DOHH2 (cell line): ENCODE measurements around the gene TMEM147.

Experiments used
- EZH2phosphoT487 ChIP-seq: fragments of 200-600 bp; sonication (generic); IDR thresholded peaks from 2 replicates; pipeline ENCODE4 v1.6.1; 2017; ENCODE audit warnings: borderline replicate concordance, mild to moderate bottlenecking, antibody characterized with exemption, low read length, moderate library complexity, mixed read lengths
- TF ChIP-seq, protein P1 (sequence below): fragments of 200-600 bp; sonication (generic); IDR thresholded peaks from one replicate; pipeline ENCODE4 v1.5.1; 2014; ENCODE audit warnings: antibody characterized with exemption, mild to moderate bottlenecking, low read depth, low read length; ENCODE audit not compliant: poor library complexity, severe bottlenecking

DNA sequence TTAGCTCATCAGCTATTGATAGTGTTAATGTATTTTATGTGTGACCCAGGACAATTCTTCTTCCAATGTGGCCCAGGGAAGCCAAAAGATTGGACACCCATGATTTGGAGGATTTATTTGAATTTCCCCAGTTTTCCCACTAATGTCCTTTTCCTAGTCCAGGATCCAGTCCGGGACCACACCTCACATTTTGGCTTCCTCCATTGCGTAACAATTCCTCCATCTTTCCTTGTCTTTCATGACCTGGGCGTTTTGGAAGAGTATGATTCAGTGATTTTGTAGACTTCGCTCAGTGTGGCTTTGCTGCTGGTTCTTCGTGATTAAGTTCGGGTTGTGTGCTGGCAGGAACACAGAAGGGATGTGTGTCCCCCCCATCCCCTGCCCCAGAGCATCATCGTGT is 21.3 kb downstream of the TMEM147 start:
- TF ChIP-seq, protein P1, sequence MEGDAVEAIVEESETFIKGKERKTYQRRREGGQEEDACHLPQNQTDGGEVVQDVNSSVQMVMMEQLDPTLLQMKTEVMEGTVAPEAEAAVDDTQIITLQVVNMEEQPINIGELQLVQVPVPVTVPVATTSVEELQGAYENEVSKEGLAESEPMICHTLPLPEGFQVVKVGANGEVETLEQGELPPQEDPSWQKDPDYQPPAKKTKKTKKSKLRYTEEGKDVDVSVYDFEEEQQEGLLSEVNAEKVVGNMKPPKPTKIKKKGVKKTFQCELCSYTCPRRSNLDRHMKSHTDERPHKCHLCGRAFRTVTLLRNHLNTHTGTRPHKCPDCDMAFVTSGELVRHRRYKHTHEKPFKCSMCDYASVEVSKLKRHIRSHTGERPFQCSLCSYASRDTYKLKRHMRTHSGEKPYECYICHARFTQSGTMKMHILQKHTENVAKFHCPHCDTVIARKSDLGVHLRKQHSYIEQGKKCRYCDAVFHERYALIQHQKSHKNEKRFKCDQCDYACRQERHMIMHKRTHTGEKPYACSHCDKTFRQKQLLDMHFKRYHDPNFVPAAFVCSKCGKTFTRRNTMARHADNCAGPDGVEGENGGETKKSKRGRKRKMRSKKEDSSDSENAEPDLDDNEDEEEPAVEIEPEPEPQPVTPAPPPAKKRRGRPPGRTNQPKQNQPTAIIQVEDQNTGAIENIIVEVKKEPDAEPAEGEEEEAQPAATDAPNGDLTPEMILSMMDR = no peak
- TF ChIP-seq EZH2phosphoT487 = no peak
